Gastrocnemius medialis (tissue), 4 donors: ENCODE results near the gene FRS3.

Experiments
- POLR2A ChIP-seq, 2 donors: fragments of 450-650 bp; IDR thresholded peaks; one replicate each; pipeline ENCODE4 v1.6.1; 2017; ENCODE audit warnings: antibody characterized with exemption in 2 of 2, mild to moderate bottlenecking in 2 of 2, moderate library complexity in 2 of 2
- TF ChIP-seq, protein P1 (sequence below), 5 experiments: fragments of 450-650 bp in 3 of 5; fragments of 200-600 bp in 2 of 5; sonication (generic) in 2 of 5; IDR thresholded peaks in 4 of 5; conservative IDR thresholded peaks in 1 of 5; 1 replicate in 4 of 5; 2 replicates in 1 of 5; pipeline ENCODE4 v1.5.1; 2016 to 2019; ENCODE audit warnings: antibody characterized with exemption in 5 of 5, mild to moderate bottlenecking in 3 of 5, moderate library complexity in 3 of 5

DNA sequence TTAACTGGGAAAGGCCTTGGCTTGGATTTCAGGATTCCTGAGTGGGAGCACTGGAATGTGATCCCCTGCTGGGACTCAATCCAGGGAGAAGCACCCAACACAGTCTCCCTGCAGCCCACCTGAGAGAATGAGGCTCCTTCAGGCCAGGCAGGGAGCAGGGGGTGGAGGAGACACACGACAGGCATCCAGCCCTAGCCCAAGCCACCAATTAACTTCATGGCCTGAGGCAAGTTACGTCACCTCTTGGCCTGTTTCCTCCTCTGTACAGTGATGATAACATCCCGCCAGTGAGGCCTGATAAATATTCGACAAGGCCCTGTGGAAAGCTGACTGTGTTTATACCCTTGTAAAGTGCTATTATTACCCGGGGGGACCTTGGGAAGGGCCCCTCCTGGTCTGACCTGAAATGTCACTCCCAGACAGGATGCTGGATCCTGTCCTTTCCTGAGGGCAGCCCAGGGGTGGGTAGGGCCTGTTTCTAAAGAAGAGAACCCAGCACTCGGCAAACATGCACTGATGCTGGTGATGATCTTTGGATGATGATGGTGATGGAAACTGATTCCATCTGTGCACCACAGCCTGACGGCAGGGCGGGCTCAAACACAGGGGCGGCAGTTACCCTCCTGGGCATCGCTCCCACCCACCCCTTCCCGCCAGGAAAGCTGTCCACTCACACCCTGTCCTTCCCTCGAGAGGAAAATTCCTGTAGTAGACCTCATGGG lies 12.4 kb downstream of the FRS3 start:
- TF ChIP-seq POLR2A (IDR thresholded peaks at IDR 0.05) = no peak
- TF ChIP-seq, protein P1, sequence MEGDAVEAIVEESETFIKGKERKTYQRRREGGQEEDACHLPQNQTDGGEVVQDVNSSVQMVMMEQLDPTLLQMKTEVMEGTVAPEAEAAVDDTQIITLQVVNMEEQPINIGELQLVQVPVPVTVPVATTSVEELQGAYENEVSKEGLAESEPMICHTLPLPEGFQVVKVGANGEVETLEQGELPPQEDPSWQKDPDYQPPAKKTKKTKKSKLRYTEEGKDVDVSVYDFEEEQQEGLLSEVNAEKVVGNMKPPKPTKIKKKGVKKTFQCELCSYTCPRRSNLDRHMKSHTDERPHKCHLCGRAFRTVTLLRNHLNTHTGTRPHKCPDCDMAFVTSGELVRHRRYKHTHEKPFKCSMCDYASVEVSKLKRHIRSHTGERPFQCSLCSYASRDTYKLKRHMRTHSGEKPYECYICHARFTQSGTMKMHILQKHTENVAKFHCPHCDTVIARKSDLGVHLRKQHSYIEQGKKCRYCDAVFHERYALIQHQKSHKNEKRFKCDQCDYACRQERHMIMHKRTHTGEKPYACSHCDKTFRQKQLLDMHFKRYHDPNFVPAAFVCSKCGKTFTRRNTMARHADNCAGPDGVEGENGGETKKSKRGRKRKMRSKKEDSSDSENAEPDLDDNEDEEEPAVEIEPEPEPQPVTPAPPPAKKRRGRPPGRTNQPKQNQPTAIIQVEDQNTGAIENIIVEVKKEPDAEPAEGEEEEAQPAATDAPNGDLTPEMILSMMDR (IDR thresholded peaks at IDR 0.05 in 4 of 5, conservative IDR thresholded peaks at IDR 0.05 in 1 of 5) = no peak
